ENCODE data around the gene NCCRP1. TPM values are rescaled to one million over a fixed set of nuclear protein-coding genes. Genes with fewer than 3 reads are reported as not detected.

Gene NCCRP1
- total and polyA plus RNA-seq, 4 experiments from 2014 or later, result not detected

GRCh38 chr19:39202998-39203355 is 6.2 kb downstream of the NCCRP1 start:
- ChIA-PET POLR2A (ENCODE audit: partially characterized antibody) (no interaction called here), CTCF (ENCODE audit: partially characterized antibody) (interaction anchor here (1.3 kb wide), 1 partner anchor 124 kb away, joined by 3 read pairs; no protein-coding TSS in a partner anchor)
- intact Hi-C loops (cut with micrococcal nuclease), result no loop called here
- no peak for DNase-seq
- no peak overlapping the region for H3K4me3 ChIP-seq (ENCODE audit: low read length in 2 of 2)
- H3K9me3 ChIP-seq (ENCODE audit: control insufficient read depth in 1 of 2, low read length in 2 of 2), result no peaks in the 10 kb centered on the region
- H3K36me3 Mint-ChIP-seq, result no peaks in the 10 kb centered on the region
- peaks cover 0 to 4% (median 0%) of the 10 kb centered on the region in 4 donors for H3K4me1 Mint-ChIP-seq
- no peak overlapping the region for H3K4me3 Mint-ChIP-seq
- no peaks in the 10 kb centered on the region for H3K4me1 ChIP-seq (ENCODE audit: insufficient read depth, low read length)
- peaks cover 8% of the 10 kb centered on the region for H3K27me3 ChIP-seq (ENCODE audit: insufficient read depth, low read length)
- H3K27me3 Mint-ChIP-seq, result peaks cover 35 to 41% of the 10 kb centered on the region in 2 donors
- H3K36me3 ChIP-seq (ENCODE audit: insufficient read depth, low read length), result no peaks in the 10 kb centered on the region
- no peaks in the 10 kb centered on the region for H3K9me3 Mint-ChIP-seq
- no peak overlapping the region for H3K27ac ChIP-seq (ENCODE audit: low read depth, low read length)
- H3K27ac Mint-ChIP-seq, result no peak overlapping the region

- no peaks in the 10 kb centered on the region for H3K9me3 ChIP-seq (ENCODE audit: control insufficient read depth in 1 of 2, low read length in 2 of 2)
- Mint-ChIP-seq H3K9me3 (no peaks in the 10 kb centered on the region), H3K27me3 (peaks cover 35% of the 10 kb centered on the region in 2 donors), H3K36me3 (no peaks in the 10 kb centered on the region), H3K27ac (no peak within 1 kb of the TSS), H3K4me3 (peak within 1 kb of the TSS in 1 of 8 donors; percentile 20), H3K4me1 (peaks cover 0 to 4% (median 0%) of the 10 kb centered on the region in 4 donors)
- no peaks in the 10 kb centered on the region for H3K4me1 ChIP-seq (ENCODE audit: insufficient read depth, low read length)
- H3K4me3 ChIP-seq (ENCODE audit: low read length in 2 of 2), result no peak within 1 kb of the TSS
- ChIA-PET CTCF (ENCODE audit: partially characterized antibody) (interaction anchor here (1.3 kb wide), 1 partner anchor 124 kb away, joined by 3 read pairs; no protein-coding TSS in a partner anchor), POLR2A (ENCODE audit: partially characterized antibody) (no interaction called here)
- intact Hi-C loops (cut with micrococcal nuclease), result no loop called here
- H3K27me3 ChIP-seq (ENCODE audit: insufficient read depth, low read length), result peaks cover 6% of the 10 kb centered on the region
- no peak for DNase-seq
- no peak within 1 kb of the TSS for H3K27ac ChIP-seq (ENCODE audit: low read depth, low read length)
- H3K36me3 ChIP-seq (ENCODE audit: insufficient read depth, low read length), result no peaks in the 10 kb centered on the region
These were observed 6.9 kb downstream of the NCCRP1 start, which contains the start of gene SYCN for GRCh38 chr19:39203372-39204341. SYCN (minus strand) TSS chr19:39204263; CDS start chr19:39204254, 9 bp downstream.

GRCh38 chr19:39205449-39205764 is 8.6 kb downstream of the NCCRP1 start:
- CTCF ChIA-PET (ENCODE audit: partially characterized antibody), result no interaction called here
- Mint-ChIP-seq H3K9me3 (no peaks in the 10 kb centered on the region), H3K36me3 (no peaks in the 10 kb centered on the region), H3K27ac (no peak overlapping the region), H3K4me3 (no peak overlapping the region), H3K27me3 (peaks cover 30 to 31% of the 10 kb centered on the region in 2 donors), H3K4me1 (peaks cover 0 to 4% (median 0%) of the 10 kb centered on the region in 4 donors)
- Histone ChIP-seq H3K4me3 (ENCODE audit: low read length in 2 of 2) (no peak overlapping the region), H3K4me1 (ENCODE audit: insufficient read depth, low read length) (no peaks in the 10 kb centered on the region), H3K27me3 (ENCODE audit: insufficient read depth, low read length) (peaks cover 6% of the 10 kb centered on the region), H3K9me3 (ENCODE audit: control insufficient read depth in 1 of 2, low read length in 2 of 2) (no peaks in the 10 kb centered on the region), H3K27ac (ENCODE audit: low read depth, low read length) (no peak overlapping the region), H3K36me3 (ENCODE audit: insufficient read depth, low read length) (no peaks in the 10 kb centered on the region)
- intact Hi-C loops (cut with micrococcal nuclease), result no loop called here
- POLR2A ChIA-PET (ENCODE audit: partially characterized antibody), result no interaction called here
- no peak for DNase-seq

GRCh38 chr19:39206122-39206521 is 9.4 kb downstream of the NCCRP1 start:
- Histone ChIP-seq H3K27me3 (ENCODE audit: insufficient read depth, low read length) (peaks cover 6% of the 10 kb centered on the region), H3K4me1 (ENCODE audit: insufficient read depth, low read length) (no peaks in the 10 kb centered on the region), H3K9me3 (ENCODE audit: control insufficient read depth in 1 of 2, low read length in 2 of 2) (no peaks in the 10 kb centered on the region), H3K4me3 (ENCODE audit: low read length in 2 of 2) (no peak overlapping the region), H3K27ac (ENCODE audit: low read depth, low read length) (no peak overlapping the region), H3K36me3 (ENCODE audit: insufficient read depth, low read length) (no peaks in the 10 kb centered on the region)
- Mint-ChIP-seq H3K36me3 (no peaks in the 10 kb centered on the region), H3K27ac (no peak overlapping the region), H3K4me3 (no peak overlapping the region), H3K4me1 (no peaks in the 10 kb centered on the region), H3K9me3 (no peaks in the 10 kb centered on the region), H3K27me3 (peaks cover 24 to 28% of the 10 kb centered on the region in 2 donors)
- intact Hi-C loops (cut with micrococcal nuclease), result no loop called here
- no peak for DNase-seq
- POLR2A ChIA-PET (ENCODE audit: partially characterized antibody), result no interaction called here
- CTCF ChIA-PET (ENCODE audit: partially characterized antibody), result no interaction called here

GRCh38 chr19:39207293-39207836 is 10.6 kb downstream of the NCCRP1 start:
- Histone ChIP-seq H3K27ac (ENCODE audit: low read depth, low read length) (no peak overlapping the region), H3K9me3 (ENCODE audit: control insufficient read depth in 1 of 2, low read length in 2 of 2) (no peaks in the 10 kb centered on the region), H3K4me1 (ENCODE audit: insufficient read depth, low read length) (no peaks in the 10 kb centered on the region), H3K4me3 (ENCODE audit: low read length in 2 of 2) (no peak overlapping the region), H3K36me3 (ENCODE audit: insufficient read depth, low read length) (no peaks in the 10 kb centered on the region), H3K27me3 (ENCODE audit: insufficient read depth, low read length) (peaks cover 6% of the 10 kb centered on the region)
- ChIA-PET POLR2A (ENCODE audit: partially characterized antibody) (no interaction called here), CTCF (ENCODE audit: partially characterized antibody) (no interaction called here)
- no peaks in the 10 kb centered on the region for H3K9me3 Mint-ChIP-seq
- no peak overlapping the region for H3K4me3 Mint-ChIP-seq
- no peaks in the 10 kb centered on the region for H3K36me3 Mint-ChIP-seq
- H3K27ac Mint-ChIP-seq, result no peak overlapping the region
- peaks cover 16 to 19% of the 10 kb centered on the region in 2 donors for H3K27me3 Mint-ChIP-seq
- DNase-seq, result no peak
- H3K4me1 Mint-ChIP-seq, result no peaks in the 10 kb centered on the region
- intact Hi-C loops (cut with micrococcal nuclease), result no loop called here

GRCh38 chr19:39208175-39208795 is 11.5 kb downstream of the NCCRP1 start:
- Mint-ChIP-seq H3K36me3 (no peaks in the 10 kb centered on the region), H3K4me3 (no peak overlapping the region)
- intact Hi-C loops (cut with micrococcal nuclease), result no loop called here

GRCh38 chr19:39209196-39209595 is 12.4 kb downstream of the NCCRP1 start:
- no peak for DNase-seq
- H3K4me1 Mint-ChIP-seq, result no peaks in the 10 kb centered on the region
- no peaks in the 10 kb centered on the region for H3K36me3 Mint-ChIP-seq
- H3K27ac Mint-ChIP-seq, result no peak overlapping the region
- H3K4me3 Mint-ChIP-seq, result no peak overlapping the region
- Histone ChIP-seq H3K27me3 (ENCODE audit: insufficient read depth, low read length) (no peaks in the 10 kb centered on the region), H3K27ac (ENCODE audit: low read depth, low read length) (no peak overlapping the region), H3K9me3 (ENCODE audit: control insufficient read depth in 1 of 2, low read length in 2 of 2) (no peaks in the 10 kb centered on the region), H3K36me3 (ENCODE audit: insufficient read depth, low read length) (no peaks in the 10 kb centered on the region), H3K4me1 (ENCODE audit: insufficient read depth, low read length) (no peaks in the 10 kb centered on the region), H3K4me3 (ENCODE audit: low read length in 2 of 2) (no peak overlapping the region)
- POLR2A ChIA-PET (ENCODE audit: partially characterized antibody), result no interaction called here
- intact Hi-C loops (cut with micrococcal nuclease), result no loop called here
- CTCF ChIA-PET (ENCODE audit: partially characterized antibody), result no interaction called here
- H3K27me3 Mint-ChIP-seq, result peaks cover 7 to 8% of the 10 kb centered on the region in 2 donors
- no peaks in the 10 kb centered on the region for H3K9me3 Mint-ChIP-seq

More at GRCh38 chr19:39208175-39208795, 11.5 kb downstream of the NCCRP1 start:
- Mint-ChIP-seq H3K27ac (no peak overlapping the region), H3K9me3 (no peaks in the 10 kb centered on the region), H3K4me1 (no peaks in the 10 kb centered on the region), H3K27me3 (peaks cover 9 to 13% of the 10 kb centered on the region in 2 donors)
- CTCF ChIA-PET (ENCODE audit: partially characterized antibody), result no interaction called here
- H3K27me3 ChIP-seq (ENCODE audit: insufficient read depth, low read length), result no peaks in the 10 kb centered on the region
- H3K4me3 ChIP-seq (ENCODE audit: low read length in 2 of 2), result no peak overlapping the region
- H3K36me3 ChIP-seq (ENCODE audit: insufficient read depth, low read length), result no peaks in the 10 kb centered on the region
- no peak for DNase-seq
- no peaks in the 10 kb centered on the region for H3K9me3 ChIP-seq (ENCODE audit: control insufficient read depth in 1 of 2, low read length in 2 of 2)
- no peak overlapping the region for H3K27ac ChIP-seq (ENCODE audit: low read depth, low read length)
- POLR2A ChIA-PET (ENCODE audit: partially characterized antibody), result no interaction called here
- no peaks in the 10 kb centered on the region for H3K4me1 ChIP-seq (ENCODE audit: insufficient read depth, low read length)
